SHP77 (cell line): ENCODE results near the gene KCTD16.

Experiments
- DNase-seq, 2 experiments: peaks; one replicate each; lab custom pipeline; 2025; lab: John Stamatoyannopoulos, UW

The KCTD16 gene

DNA sequence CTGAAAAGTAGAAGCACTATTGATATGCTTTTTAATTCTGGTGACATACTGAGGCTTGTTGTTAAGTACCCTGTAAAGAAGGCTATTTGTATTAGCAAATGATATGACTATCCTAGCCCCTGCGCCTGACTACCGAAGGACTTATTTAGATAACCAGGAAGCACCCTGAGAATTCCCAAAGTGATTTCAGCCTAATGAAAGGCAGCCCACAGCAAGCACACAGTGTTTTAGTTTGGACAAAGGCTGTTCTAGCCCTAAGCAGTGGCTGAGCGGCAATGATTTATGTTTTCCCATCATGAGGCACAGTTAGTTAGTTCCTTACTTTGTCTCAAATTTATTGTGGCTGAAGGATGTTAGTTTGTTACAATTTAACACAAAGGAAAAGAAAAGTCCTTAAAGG lies 235.3 kb downstream of the KCTD16 start:
- DNase-seq = no peak

DNA sequence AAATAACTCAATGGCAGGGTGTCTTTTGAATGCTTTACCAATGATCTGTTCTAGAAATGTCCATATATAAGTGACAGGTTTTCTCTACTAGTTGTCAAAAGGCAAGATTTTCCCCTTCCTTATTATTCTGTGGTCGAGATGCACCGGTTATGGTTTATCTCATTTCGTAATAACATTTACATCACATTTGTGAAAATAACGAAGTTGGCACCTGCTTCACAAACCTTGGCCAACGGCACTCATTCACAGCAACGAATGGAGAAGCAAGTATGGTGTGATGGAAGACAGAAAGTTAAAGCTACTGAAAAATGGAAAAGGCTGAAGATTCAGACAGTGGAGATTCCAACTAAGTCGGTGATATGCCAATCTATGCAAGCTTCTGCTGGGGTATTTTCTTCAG lies 235.8 kb downstream of the KCTD16 start:
- DNase-seq = no peak

DNA sequence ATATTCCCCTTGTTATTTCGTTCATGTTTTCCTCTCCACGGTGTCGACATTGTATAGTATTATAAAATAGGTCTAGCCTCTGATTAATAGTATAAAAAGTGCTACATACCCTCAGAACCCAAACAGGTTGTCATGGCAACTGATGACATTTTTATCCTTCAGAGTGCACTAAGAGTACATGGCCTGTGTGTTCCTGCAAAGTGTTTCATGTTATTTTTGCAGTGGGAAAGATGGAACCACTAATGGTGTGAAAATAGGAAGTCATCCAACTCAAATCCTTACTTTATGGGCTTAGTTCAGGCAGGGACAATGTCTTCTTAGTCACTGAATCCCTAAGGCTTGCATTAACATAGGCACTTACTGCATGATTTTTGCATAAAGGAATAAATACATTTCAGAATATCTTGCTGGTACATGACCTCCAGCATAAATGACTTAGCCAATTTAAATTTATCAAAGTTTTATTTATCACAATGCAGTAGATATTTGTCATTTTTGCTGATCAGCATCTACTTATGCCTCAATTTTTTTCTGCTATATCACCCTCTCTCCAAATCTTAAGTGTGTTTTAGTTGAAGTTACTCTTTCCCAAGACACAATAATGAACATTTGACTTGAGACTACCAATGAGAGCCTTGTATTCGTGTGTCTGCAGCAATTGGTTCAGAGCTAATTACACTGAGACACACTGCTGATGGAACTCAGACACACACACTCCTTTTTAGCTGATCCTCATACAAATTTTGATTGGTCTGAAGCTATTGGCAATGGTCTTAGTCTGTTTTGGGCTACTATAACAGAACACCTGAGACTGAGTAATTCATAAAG lies 243.7 kb downstream of the KCTD16 start:
- DNase-seq = no peak

DNA sequence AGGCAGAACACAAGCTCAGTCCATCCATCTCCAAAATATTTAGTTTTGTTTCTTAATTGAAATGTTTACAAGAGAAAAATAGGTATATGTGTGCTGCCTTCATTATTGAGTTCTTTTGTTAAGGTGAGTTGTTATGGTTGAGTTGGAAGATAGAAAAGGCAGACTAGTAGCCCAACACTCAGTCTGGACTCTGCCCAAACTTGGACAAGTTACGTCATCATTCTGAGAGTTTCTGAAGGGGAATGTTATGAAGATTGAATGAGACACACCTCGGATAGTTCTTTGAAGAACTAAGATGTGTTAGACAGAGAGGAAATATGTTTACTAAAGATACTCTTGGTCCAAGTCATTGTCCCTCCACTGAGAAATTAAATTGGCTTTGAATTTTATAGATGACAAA lies 245.5 kb downstream of the KCTD16 start:
- DNase-seq = no peak

DNA sequence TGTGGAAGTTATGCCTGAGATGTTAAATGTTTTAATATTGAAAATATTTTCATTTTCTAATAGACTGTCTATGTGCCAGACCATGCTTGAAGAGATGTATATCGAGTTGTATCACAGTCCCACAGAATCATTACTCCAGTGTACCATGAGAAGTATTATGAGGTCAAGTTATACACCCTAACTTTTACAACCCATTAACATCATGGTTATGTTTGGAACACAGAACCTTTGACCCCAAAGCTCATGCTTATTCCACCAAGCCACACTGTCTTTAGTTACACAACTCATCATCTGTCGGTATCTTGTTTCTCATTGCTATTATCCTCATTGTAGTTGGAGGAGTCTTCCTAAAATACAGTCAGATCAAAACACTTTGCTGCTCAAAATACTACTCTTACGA lies 248.0 kb downstream of the KCTD16 start:
- no peak for DNase-seq

DNA sequence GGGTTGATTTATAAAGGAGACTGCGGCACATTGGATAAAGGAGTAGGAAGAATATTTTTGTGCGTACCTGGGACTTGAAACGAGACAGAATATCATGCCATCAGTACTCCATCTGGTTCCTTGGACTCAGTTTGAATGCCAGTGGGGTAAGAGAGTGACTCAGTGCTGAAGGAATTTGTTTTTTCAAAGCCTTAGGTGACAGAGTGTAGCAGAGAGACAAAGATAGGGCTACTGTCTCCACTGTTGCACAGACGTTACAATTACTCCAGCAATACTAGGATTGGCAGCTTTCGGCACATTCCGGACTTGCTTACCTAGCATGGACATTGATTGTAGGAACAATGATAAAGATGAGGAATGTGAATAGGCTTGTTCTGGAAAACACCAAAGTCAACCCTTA lies 250.7 kb downstream of the KCTD16 start:
- DNase-seq = no peak

DNA sequence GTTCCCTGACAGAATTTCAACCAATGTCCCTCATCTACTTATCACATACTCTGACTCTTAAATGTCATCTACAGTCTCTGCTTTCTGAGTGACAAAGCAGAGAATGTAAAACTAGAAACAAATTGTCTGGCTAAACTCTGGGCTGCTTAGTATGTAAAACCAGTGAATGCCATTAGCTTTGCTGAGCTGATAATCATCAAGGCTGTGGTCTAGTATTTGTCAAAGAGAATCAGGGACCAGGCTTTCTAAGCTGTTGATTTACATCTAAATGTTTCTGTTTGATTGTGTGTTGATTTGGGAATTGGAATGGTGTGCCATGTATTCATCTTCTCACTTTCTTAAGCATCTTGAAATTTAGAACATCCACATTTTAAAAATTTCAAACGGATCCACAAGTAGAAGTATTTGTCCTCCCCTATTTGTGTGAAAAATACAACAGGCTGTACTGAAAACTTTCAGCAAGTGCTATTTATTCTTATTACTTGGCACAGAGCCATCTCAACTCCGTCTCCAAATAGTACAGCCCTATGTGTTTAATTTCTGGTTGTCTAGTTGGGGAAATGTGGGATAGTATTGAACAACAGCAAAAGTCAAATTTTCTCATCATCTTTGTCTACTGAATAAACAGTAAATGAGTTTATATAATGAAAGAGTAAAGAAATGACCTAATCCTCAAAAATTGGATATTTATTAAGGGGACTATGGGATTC lies 251.5 kb downstream of the KCTD16 start:
- DNase-seq = no peak

DNA sequence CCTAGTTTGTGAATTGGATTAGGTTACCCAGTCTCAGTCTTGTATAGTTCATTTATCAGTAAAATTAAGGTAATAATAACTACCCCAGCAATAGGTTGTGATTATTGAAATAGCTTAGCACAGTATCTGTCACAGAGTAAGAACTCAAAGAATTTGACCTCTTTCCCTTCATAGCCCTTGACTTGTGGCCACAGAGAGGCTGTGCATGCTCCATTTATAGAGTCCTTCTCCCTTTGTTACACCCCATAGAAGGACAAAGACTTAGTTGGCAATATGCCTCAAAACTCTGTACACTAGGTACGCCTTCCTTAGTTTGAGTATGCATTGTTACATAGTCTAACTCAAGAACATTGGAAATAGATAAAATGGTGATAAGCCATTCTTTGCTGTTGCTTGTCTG lies 257.2 kb downstream of the KCTD16 start:
- no peak for DNase-seq

DNA sequence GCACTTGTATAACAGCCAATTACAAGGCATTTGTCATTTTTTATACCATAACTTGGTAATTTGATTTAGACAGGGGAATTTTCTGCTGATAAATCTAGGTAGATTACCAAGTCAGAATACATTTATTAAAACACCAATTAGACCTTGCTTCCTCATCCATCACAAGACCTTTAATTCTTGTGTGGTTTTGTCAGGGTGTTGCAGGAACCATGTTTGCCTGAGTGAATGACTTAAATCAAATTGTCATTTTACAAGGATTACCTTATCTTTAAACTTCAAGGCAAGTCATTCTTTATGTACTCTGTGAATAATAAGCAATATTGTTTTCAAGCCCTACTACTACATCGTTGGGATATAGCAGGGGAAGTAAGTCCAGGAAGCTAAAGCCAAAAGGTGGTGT lies 257.7 kb downstream of the KCTD16 start:
- DNase-seq = no peak

DNA sequence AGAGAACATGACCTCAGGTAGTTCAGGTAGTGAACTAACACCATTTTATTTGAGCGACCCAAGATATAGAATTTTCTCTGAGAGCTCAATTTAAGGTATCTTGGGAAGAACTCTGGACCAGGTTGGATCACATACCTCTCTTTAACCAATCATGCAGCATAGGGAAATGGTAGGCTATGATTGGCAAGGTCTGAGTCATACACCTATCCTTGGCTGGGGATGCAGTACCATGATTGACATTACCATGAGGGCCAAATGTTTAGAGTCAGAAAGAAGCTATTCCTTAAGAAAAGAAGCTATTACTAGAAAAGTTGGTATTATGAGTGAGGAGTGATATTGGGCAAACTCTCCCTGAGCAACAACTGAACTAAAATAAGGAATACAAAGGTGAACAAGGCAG lies 258.7 kb downstream of the KCTD16 start:
- no peak for DNase-seq

DNA sequence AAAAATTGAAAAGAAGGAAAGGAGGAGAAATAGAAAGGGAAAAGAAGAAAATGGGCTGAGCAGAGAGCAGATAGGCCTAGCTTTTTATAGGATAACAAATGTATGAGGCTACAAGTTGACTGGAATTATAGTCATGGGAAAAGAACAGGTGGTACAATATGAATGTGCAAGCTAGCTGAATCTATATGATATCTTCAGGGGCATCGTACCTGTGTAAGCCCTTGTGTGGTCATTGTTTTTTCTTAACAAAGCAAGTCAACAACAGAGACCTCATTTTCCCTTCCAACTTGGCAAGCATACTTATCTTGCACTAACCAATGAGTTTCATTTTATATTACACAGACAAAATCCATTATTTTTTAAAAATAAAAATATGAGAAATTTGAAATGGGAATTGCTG lies 259.2 kb downstream of the KCTD16 start:
- no peak for DNase-seq

DNA sequence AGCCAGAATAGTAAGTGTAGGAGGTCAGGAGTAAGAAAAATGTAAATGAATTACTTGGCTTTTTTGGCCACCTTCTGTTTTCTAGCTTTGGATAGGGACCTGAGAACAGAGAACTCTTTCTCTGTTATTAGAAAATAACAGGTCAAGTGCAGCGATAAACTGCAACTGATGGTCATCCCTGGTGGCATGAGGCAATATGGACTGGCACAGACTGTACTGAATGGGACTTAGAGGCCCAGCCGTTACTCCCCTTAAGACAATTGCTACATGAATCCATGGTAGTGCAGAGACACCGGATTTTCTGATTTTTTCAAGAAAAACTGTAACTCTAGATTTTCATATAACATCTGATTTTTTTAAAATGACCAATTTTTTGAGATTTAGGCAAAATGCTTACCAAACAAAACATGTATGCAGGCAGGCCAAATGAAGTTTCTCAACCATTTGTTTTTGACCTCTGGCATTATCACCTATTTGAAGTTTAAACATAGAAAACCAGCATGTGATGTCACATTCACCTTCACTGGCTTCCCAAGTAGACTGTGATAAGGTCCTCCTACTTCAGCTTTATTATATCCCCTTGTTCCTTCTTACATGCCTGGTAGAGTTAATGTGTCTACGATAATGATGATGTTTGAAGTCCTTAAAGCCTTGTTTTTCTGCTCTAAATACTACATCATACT lies 262.6 kb downstream of the KCTD16 start:
- DNase-seq = no peak

DNA sequence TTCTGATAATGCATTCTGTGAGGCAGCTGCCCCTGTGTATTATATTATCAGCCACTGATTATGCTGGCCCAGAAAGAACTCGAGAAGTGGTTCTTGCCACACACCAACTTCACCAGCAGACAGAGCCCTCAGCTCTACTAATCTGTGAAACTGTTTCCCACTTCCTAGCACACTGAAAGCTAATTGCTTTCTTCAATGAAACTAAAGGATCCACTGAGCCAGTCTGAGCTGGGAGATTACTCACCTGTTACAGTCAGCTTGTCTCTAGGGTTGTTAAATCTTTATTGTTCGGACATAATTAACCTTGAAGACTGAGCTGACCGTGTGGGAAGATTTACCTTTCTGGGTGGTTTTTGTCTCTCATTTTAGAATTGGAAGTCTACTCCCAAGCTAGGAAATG lies 263.2 kb downstream of the KCTD16 start:
- DNase-seq = no peak

DNA sequence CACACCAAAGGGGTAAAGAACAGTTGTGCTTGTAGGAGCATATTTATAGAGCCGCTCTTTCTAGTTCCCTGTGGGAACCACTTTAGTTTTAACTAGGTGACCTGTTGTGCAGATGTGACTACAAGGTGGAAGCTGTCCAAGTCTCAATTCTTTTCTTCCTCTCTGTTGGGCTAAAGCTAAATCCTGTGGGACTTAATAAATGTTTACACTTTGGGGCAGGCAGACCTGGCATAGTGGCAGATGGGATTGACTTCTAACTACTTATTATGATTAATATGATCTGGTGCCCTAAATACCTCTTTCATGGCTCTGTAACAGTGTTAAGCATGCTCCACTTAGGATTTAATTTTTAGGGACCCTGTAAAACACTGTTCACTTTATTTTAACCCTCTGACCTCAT lies 265.3 kb downstream of the KCTD16 start:
- no peak for DNase-seq

DNA sequence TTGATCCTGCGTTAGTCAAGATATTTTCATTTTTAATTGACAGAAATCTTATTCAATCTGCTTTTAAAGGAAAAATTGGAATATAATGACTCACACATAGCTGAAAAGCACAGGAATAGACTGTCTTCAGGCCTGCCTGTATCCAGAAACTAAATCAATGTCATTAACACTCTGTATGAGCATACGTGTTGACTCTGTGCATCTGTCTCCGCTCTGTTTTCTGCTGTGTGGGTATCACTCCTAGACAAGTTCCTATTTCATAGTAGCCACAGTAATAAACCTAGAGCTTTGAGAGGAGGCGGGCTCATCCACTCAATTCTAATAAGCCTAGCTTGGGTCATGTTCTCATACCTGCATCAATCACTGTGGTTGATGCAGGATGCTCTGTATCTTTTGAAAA lies 267.6 kb downstream of the KCTD16 start:
- DNase-seq = no peak

DNA sequence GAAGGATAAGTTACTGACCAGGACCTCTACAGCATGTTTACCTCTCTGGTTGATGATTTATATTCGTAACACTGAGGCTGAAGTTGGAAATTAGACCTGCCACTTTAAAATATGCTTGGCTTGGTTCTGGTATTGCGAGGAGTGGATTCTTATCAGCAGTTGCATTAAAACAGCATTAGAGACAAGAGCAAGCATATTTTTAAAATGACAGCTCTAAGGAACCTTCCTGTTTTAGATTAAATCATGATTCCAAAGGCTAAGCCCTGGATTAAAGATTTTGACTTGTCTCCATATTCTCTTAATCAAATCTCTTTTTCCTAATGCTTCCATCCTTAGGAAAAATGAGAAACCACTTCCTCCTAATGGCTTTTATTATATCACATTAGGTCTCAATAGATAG lies 277.8 kb downstream of the KCTD16 start:
- DNase-seq = no peak

DNA sequence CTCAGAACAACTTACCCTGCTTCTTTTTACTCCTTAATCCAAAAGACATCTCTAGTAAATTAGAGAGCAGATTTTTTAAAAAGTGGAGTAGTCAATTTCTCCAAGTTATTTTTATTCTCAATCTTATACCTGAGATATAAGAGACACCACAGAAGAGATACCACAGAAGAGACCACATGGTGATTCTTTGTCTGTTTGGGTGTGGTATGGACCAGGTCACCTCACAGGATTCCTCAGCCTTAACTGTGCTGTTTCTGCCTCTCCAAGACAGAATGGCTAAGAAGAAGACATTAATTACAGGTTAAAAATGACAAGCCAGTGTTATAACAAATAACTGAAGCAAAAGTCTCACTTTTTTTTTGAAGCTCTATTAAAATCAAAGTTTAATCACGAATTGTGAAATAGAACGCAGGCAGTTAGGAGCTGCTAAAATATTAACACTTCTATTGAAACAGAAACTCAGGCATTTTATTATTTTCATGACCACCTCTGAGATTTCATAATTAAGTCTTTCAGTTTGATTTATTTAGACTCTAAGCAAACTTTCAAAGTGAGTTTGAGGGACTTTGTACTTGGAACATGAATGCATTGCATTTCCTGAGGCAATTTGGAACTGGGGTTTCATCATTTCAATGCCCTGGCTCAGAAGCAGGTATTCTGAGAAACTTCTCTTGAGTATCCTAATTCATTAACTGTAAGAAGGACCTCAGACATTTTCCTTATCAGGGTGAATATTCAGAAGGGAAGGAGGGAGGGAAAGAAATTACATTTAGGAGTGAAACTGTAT lies 280.7 kb downstream of the KCTD16 start:
- no peak for DNase-seq

DNA sequence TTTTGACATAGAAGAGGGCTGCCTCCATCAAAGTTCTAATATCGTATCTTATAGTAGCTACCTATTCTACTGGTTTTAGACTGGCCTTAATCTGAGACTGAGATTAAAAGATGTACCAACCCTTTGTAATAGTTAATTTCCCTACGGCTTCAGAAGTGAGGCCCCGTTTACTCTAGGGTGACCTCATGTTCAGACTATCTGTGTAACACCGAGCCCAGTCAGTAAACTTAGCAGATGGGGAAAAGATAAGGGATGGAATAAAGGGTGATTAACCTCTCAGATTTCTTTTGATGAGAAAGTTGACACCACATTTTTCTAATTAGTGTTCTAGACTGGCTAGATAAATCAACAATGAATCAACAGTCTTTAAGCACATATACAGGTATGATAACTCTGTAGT lies 283.1 kb downstream of the KCTD16 start:
- no peak for DNase-seq

DNA sequence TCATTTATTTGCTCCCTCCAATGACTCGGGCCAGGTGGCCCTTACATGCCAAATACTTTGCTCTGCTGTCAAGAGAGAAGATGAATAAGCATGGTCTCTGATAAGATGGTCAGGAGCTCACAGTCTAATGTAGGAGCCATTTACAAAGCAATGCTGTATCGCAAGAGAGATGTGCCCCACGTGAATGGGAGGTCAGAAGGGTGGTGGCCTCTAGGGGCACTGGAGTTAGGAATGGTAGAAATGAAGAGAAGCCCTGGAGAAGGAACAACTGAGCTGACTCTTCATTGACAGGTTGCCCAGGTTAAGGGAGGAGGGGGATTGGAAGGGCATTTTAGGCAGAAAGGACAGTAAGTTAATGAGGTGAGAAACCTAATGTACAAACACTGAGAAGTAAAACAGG lies 286.5 kb downstream of the KCTD16 start:
- DNase-seq = no peak

DNA sequence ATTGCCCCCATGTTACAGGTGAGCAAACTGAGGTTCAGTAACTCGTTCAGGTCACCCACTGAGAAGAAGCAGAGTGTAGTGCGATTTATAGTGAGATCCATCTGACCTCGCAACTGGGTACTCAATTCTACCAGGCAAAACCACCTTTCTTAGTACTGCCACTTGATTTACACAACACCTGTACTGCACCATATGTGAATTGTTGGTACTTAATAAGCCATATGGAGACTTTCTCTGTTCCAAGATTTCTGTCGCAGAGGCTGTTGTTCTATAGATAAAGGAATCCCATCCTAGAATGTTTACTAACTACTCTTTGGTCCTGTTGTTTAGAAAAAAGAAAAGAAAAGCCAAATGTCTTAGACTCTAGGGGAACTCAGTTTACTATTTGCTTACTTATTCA lies 287.5 kb downstream of the KCTD16 start:
- DNase-seq = no peak

DNA sequence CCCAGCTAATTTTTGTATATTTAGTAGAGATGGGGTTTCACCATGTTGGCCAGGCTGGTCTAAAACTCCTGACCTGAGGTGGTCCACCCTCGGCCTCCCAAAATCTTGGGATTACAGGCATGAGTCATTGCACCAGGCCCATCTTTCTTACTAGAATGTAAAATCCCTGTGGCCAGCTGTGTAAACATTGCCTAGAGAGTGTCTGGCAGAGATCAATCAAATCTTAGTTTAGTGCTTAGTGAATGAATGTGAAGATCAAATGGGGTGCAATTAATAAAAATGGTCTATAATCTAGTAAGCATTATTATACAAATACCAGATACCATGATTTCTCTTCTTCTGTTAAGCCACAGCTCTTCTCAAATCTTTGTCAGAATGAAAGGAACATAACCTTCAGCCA lies 289.9 kb downstream of the KCTD16 start:
- DNase-seq = peak; percentile 21 to 24

DNA sequence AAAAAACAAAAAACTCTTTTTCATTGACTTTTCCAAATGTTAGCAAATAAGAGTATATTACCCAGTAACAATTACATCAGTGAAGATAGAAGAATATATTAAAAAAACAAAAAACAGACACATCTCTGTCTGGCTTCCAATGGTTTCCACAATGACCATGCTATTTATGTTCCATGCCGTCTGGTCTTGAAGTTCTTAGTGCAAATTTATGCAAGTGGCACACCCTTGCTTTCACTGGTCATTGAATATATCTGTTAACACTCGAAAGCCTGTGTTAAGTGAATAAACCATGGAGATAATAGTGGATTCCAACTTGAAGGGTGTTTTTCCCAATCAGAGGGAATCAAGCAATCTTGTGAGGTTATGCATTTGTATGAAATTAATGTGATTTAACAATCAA lies 291.9 kb downstream of the KCTD16 start:
- no peak for DNase-seq
